Stimulated activated CD4-positive, alpha-beta T cell treated with anti-CD3 and anti-CD28 coated beads, Interleukin-12 subunit alpha, Interleukin-12 subunit beta, amount 100 ng/mL, for 48 hours (primary cell): ENCODE data around the gene TENM4.

ENCODE experiments used
- DNase-seq, 3 donors: peaks; one replicate each; pipeline ENCODE4 v3.0.0-alpha.2; 2020; ENCODE audit warnings: low read depth in 2 of 3, low spot score in 1 of 3

Gene TENM4

GRCh38 chr11:79440571-79441460 lies at the start of gene TENM4:
Gene TENM4 (minus strand): TSS chr11:79441030. CDS start chr11:79069944, 371,086 bp downstream.
- DNase-seq, result no peak

DNA sequence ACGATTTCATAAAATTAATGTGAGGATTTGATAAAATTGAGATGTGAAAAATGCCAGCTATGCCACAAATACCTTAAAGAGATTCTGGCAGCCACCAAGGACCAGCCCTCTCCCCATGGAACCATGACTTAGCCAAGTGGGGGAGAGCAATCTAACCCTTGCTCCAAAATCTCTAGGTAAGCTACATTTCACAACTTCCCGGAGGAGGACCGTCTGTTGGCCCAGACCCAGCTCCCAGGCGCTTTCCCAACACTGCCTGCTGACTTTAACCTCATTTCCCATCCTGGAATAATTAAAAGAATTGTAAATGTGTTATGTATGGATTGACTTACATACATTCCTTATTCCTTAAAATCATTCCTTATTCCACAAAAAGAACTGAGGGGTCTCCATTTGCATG lies 47.5 kb upstream of the TENM4 start:
- no peak for DNase-seq

GRCh38 chr11:79487412-79487811 lies 46.6 kb upstream of the TENM4 start:
- DNase-seq, result no peak

GRCh38 chr11:79486242-79486984 lies 45.6 kb upstream of the TENM4 start:
- no peak for DNase-seq

- no peak for DNase-seq
Measured at GRCh38 chr11:79485694-79486093, 44.9 kb upstream of the TENM4 start.

GRCh38 chr11:79484872-79485271 lies 44.0 kb upstream of the TENM4 start:
- no peak for DNase-seq

DNA sequence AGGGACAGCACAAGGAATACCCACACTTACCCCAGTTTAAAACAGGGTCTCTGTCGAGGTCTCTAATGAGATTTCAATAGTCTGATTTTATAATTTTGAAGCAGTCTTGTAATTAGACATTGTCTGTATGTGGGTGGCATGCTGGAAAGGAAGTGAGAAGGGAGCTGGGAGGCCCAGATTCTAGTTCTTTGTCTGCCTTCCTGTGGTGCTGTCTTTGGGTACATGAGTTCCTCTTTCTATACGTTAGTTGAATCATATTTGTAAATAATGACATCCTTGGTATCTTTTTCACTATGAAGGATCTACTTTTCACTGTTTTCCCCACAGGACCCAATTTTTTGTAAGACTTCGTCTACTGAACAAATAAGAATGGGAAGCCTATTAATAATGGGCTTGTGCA lies 42.0 kb upstream of the TENM4 start:
- no peak for DNase-seq

GRCh38 chr11:79481795-79482194 lies 41.0 kb upstream of the TENM4 start:
- DNase-seq, result no peak

DNA sequence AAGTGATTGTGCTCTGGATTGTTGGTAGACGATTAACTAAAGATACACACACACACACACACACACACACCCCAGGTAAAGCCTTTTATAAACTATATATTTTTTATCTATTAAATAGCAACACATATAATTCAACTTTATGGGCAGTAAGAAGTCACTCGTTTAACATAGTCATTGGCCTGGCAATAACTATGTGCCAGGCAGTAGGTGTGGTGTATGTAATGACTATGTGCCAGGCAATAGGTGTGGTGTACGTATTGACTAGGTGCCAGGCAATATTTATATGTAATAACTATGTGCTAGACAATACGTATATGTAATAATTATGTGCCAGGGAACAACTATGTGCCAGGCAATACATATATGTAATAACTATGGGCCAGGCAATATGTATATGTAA lies 40.0 kb upstream of the TENM4 start:
- no peak for DNase-seq

GRCh38 chr11:79472819-79473529 lies 32.1 kb upstream of the TENM4 start:
- no peak for DNase-seq

DNA sequence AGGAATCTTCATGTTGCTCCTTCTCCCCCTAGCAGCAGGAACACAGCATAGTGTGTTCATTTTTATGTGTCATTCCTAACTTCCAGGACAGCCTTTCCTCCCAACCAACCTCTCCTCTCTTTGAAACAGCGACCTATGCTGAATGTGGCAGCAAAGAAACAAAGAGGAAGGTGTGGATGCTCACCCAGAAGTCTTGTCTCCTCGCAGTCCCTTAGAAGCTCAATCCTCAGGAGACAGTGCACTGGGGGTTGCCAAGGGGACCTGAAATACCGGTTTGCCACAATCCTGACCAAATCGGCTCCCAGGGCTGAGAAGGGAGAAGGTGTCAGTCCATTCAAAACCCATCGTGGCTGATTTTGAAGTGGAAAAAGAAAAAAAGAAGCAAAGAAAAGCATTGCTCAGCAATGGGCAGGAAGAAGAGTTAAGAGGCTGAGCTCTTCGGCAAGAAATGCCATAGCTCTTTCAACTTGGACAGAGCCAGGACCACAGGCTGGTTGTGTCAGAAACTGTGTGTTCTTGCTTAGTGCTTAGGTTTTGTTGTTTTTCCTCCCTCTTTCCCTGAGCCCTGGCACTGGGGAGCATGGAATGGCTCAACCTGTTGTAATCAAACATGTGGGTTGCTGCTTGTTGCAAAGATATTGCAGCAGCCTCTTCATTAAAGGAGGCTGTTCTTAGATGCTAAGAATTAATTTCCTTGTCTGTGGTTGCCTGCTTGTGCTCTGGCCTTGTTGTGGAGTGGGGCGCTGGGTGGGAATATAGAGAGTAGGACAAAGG lies 30.4 kb upstream of the TENM4 start:
- DNase-seq, result no peak

GRCh38 chr11:79470161-79470560 lies 29.3 kb upstream of the TENM4 start:
- no peak for DNase-seq

GRCh38 chr11:79467761-79468160 lies 26.9 kb upstream of the TENM4 start:
- no peak for DNase-seq

DNA sequence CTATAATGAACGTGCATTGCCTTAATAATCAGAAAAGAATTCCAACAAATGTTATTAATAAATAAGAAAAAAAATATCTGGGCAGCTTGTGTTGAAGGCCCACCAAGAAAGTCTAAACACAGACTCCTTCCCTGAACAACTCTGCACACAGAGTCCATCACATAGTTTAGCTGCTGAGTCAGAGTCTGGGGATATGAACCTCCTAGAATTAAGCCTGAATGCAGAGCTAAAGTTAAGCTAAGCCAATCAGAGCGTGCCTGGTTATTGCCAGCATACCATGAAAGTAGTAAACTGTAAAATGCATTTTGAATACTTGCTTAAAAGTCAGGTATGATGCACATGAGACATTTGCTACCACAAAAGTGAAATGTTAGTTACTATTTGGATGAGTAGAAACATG lies 25.6 kb upstream of the TENM4 start:
- no peak for DNase-seq

GRCh38 chr11:79465160-79465559 lies 24.3 kb upstream of the TENM4 start:
- no peak for DNase-seq

DNA sequence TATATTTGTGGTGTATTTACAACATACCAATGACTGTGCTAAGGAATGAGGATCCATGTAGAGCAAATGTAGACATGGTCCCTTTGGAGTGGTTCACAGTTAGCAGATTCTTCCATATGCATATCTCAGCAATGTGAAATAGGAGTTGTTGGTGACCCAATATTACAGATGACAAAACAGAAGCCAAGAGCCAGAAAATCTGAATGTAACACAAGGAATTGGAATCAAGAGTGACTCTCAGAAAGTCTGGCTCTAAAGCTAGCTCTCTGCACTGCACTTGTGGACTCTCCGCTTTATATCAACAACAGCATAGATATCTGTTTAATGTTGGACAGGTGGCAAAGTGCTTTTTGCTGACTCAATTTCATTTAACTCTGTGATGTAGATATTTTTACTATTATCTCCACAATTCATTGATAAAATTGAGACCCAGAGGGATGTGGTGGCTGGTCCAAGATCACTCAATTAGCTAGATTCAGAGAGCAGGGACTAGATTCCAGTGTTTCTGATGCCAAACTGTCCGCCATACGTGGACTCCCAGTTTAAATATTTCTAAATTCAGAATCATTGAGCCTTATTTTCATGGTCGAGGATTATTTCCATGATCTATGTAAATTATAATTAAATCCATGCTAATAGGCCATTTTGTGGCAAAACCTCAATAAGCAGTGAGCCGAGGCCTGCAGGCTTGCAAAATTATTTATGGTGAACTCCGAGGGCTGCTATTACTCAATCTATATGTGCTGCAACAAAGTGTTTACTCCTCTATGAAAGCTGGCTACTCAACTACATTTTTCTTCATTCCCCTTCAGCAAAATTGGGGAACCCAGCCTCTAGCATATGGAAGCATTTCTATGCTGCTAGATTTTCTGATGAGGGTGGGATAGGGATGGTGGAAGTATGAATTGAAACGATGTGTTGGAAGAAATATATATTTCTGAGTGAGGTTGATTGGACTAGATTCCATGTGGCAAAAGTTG lies 21.1 kb upstream of the TENM4 start:
- no peak for DNase-seq

GRCh38 chr11:79461144-79461543 lies 20.3 kb upstream of the TENM4 start:
- no peak for DNase-seq

DNA sequence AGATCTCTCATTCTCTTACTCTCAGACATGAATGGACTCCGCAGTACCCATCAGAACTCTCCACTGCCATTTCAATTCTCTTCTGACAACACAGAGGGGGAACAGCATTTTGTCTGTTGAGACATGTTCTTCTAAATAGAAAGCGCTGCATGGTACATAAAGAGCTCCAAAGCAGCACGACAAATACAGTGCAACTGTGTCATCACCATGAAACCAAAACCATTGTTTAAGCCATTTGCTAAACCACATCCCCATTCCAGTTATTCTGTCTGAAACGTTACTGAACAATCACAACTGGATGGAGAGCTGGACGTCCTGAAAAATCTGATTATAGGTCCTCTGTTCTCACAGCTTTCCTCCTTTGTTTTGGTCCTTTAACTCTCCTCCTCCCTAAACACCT lies 17.9 kb upstream of the TENM4 start:
- no peak for DNase-seq

GRCh38 chr11:79456501-79456900 lies 15.7 kb upstream of the TENM4 start:
- no peak for DNase-seq

GRCh38 chr11:79453617-79454016 lies 12.8 kb upstream of the TENM4 start:
- DNase-seq, result no peak
